Measurements from ENCODE around the gene DDX31. TPM values are rescaled to one million over a fixed set of nuclear protein-coding genes. Genes with fewer than 3 reads are reported as not detected.

DDX31 gene
- total RNA-seq, 1 experiment from 2014 or later: 28.4 TPM

DNA sequence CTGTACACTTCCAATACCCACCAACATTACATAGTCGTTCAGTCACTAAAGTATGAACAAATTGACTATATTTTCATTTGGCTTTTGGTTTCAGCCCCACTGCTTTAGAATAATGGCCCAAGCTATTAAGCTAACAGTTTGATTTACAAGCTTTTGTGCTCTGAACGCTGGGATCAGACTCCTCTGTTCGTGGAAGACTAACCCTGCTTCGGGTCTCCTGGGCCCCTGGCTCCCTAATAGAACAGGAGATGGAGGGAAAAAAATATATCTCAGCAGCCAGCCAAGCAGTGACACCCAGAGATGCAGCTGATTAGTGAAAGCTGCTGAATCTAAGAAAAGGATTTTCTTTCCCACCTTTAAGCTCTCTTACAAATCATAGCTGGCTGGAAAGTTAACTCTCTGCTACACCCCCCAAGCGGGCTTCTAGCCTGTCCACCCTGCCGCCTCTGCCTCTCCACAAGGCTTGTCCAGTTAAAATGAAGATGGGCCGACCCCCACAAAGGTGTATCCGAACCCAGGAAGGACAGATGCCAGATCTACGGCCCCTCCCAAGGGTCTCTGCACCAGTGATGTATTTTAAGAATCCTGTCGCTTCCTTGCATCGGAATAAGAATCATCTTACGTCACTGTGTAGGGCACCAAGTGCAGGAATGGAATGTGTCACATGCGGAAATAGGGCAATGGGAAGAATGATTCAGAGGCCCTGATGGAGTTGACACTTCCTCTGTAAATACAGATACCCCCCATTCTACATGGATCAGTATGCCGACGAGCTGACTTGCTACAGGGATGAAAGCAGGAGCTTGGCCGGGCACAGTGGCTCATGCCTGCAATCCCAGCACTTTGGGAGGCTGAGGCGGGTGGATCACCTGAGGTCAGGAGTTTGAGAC lies 120.8 kb downstream of the DDX31 start:
- no peaks in the 10 kb centered on the region for H3K27me3 ChIP-seq (ENCODE audit: insufficient read depth, low read length)
- H3K4me1 ChIP-seq (ENCODE audit: insufficient read depth, low read length): no peaks in the 10 kb centered on the region
- peaks cover 8% of the 10 kb centered on the region for H3K23me2 ChIP-seq (ENCODE audit: insufficient read length, low read depth, low read length, poor library complexity, severe bottlenecking)
- no peak overlapping the region for H2BK5ac ChIP-seq (ENCODE audit: insufficient read length, low read length)
- H3K27me3 Mint-ChIP-seq (ENCODE audit: low read depth): peaks cover 2% of the 10 kb centered on the region
- no peaks in the 10 kb centered on the region for H3K36me3 Mint-ChIP-seq (ENCODE audit: insufficient read depth in 1 of 3, low read depth in 3 of 3)
- H3K18ac ChIP-seq (ENCODE audit: insufficient read length, low read depth, low read length): no peak overlapping the region
- H3K27ac Mint-ChIP-seq: no peak overlapping the region
- H3K4ac ChIP-seq (ENCODE audit: low read depth, low read length): no peak overlapping the region
- DNase-seq: no peak
- no peak overlapping the region for H3K56ac ChIP-seq (ENCODE audit: insufficient read length, low read depth, low read length)
- H2AK5ac ChIP-seq (ENCODE audit: insufficient read length, low read length): no peak overlapping the region
- no peak overlapping the region for H4K91ac ChIP-seq (ENCODE audit: insufficient read length, low read depth, low read length)
- no peak overlapping the region for H4K5ac ChIP-seq (ENCODE audit: insufficient read length, low read depth, low read length)
- no peaks in the 10 kb centered on the region for H4K20me1 ChIP-seq (ENCODE audit: control insufficient read depth, insufficient read depth, insufficient read length)
- H2BK12ac ChIP-seq (ENCODE audit: insufficient read length, low read depth, low read length): no peak overlapping the region
- no peak overlapping the region for H4K8ac ChIP-seq (replicated peaks; ENCODE audit: insufficient read length, low read depth, low read length)
- H2BK120ac ChIP-seq (ENCODE audit: low read depth, low read length, poor library complexity, severe bottlenecking): no peak overlapping the region
- no CpG with 5 or more reads among the region's 17 CpGs for WGBS (ENCODE audit: extremely low coverage, insufficient read length, low lambda C conversion rate)
- no peak overlapping the region for H3K14ac ChIP-seq (ENCODE audit: insufficient read depth, low read length)
- no peak overlapping the region for H3K27ac ChIP-seq (ENCODE audit: insufficient read length, low read depth, low read length)
- no peaks in the 10 kb centered on the region for H3K79me1 ChIP-seq (ENCODE audit: insufficient read depth, low read depth, low read length, poor library complexity, severe bottlenecking)
- no peak overlapping the region for H3T11ph ChIP-seq (ENCODE audit: low read length)
- H3K4me3 Mint-ChIP-seq: no peak overlapping the region
- H3K4me1 Mint-ChIP-seq: peaks cover 24 to 38% of the 10 kb centered on the region in 2 experiments
- no peaks in the 10 kb centered on the region for H3K9me3 Mint-ChIP-seq
- H3K9ac ChIP-seq (ENCODE audit: extremely low read depth, insufficient read length, low read length): no peak overlapping the region
- H3K23ac ChIP-seq (ENCODE audit: insufficient read length, low read depth, low read length): no peak overlapping the region
- H3K9me3 ChIP-seq (ENCODE audit: control insufficient read depth, low read depth, low read length): no peaks in the 10 kb centered on the region
- no peaks in the 10 kb centered on the region for H3K79me2 ChIP-seq (ENCODE audit: insufficient read depth, low read length)
- H2BK20ac ChIP-seq (ENCODE audit: low read depth, low read length, poor library complexity, severe bottlenecking): no peak overlapping the region
- H3K4me2 ChIP-seq (ENCODE audit: insufficient read depth, insufficient read length, low read length): no peak overlapping the region
- no peak for TF ChIP-seq CTCF (conservative IDR thresholded peaks at IDR 0.05)
- no peak overlapping the region for H2BK15ac ChIP-seq (ENCODE audit: low read depth, low read length)
- H2AFZ ChIP-seq (ENCODE audit: low read length): no peak overlapping the region
